Endothelial cell of umbilical vein (primary cell): ENCODE results near the gene AQP2. TPM values are rescaled to one million over a fixed set of nuclear protein-coding genes. Genes with fewer than 3 reads are reported as not detected.

ENCODE experiments used
- BruUV-seq: library from RNA; stranded (reverse); fragments of 400-500 nt; replicated peaks from 2 replicates; lab custom pipeline; 2021; lab: Mats Ljungman, UMichigan
- CTCF ChIA-PET: fragments of 300-600, 350-600 bp; sonication (Branson Sonifier 250); formaldehyde crosslinking; loops from one replicate; lab custom pipeline; 2021; ENCODE audit warnings: antibody characterized with exemption, inconsistent platforms; lab: Charles Lee
- POLR2A ChIA-PET: fragments of 300-600, 350-600 bp; sonication (Branson Sonifier 250); formaldehyde crosslinking; loops from one replicate; lab custom pipeline; 2021; ENCODE audit warnings: antibody characterized with exemption, inconsistent platforms; lab: Charles Lee
- DNase-seq: peaks from one replicate; pipeline ENCODE4 v3.0.0-alpha.2; 2011; ENCODE audit warnings: low read depth, low spot score
- FAIRE-seq: peaks from 2 replicates; lab custom pipeline; 2011; peaks lifted over from hg19 to GRCh38; lab: Jason Lieb, UNC
- H2AFZ ChIP-seq: 2 replicates; pipeline ENCODE4 v1.6.0; 2012; ENCODE audit warnings: low read depth, low read length, control low read depth, inconsistent platforms
- H3K27ac ChIP-seq: 2 replicates; pipeline ENCODE4 v1.5.1; 2011; ENCODE audit warnings: low read depth, mild to moderate bottlenecking, control low read depth, low read length, moderate library complexity; ENCODE audit not compliant: insufficient read depth
- H3K27me3 ChIP-seq, 2 experiments: 2 replicates each; pipeline versions ENCODE4 v1.6.0 to v1.6.1; 2011; ENCODE audit warnings: low read length in 2 of 2, mixed read lengths in 1 of 2; ENCODE audit not compliant: control insufficient read depth in 2 of 2, insufficient read depth in 2 of 2
- H3K36me3 ChIP-seq, 2 experiments: 2 replicates in 1 of 2; 3 replicates in 1 of 2; pipeline ENCODE4 v1.5.1; 2011; ENCODE audit warnings: low read length in 2 of 2, mild to moderate bottlenecking in 1 of 2, moderate library complexity in 1 of 2; ENCODE audit not compliant: control insufficient read depth in 2 of 2, insufficient read depth in 2 of 2; ENCODE audit errors: extremely low read depth in 1 of 2
- H3K4me1 ChIP-seq: 3 replicates; pipeline ENCODE4 v1.5.1; 2011; ENCODE audit warnings: mild to moderate bottlenecking, low read length; ENCODE audit not compliant: control insufficient read depth, insufficient read depth; ENCODE audit errors: extremely low read depth
- H3K4me2 ChIP-seq: 2 replicates; pipeline ENCODE4 v1.6.1; 2011; ENCODE audit warnings: low read length, control low read depth, mixed read lengths; ENCODE audit not compliant: insufficient read depth
- H3K4me3 ChIP-seq, 3 experiments: fragments of 200-600 bp in 1 of 3; sonication (generic), shearing (Covaris generic) in 1 of 3; replicated peaks in 1 of 3; 2 replicates each; pipeline ENCODE4 v1.5.1; 2011 to 2016; ENCODE audit warnings: control low read depth in 3 of 3, low read length in 3 of 3, mild to moderate bottlenecking in 2 of 3, inconsistent platforms in 1 of 3, low read depth in 1 of 3, moderate library complexity in 1 of 3; ENCODE audit not compliant: insufficient read depth in 1 of 3
- H3K79me2 ChIP-seq: 2 replicates; pipeline ENCODE4 v1.6.0; 2012; ENCODE audit warnings: low read length, inconsistent platforms; ENCODE audit not compliant: control insufficient read depth, insufficient read depth
- H3K9ac ChIP-seq: replicated peaks from 2 replicates; pipeline ENCODE3; 2011; ENCODE audit warnings: low read length, control low read depth; ENCODE audit not compliant: insufficient read depth; ENCODE audit errors: extremely low read depth
- H3K9me1 ChIP-seq: replicated peaks from 3 replicates; pipeline ENCODE4 v1.6.0; 2011; ENCODE audit warnings: mild to moderate bottlenecking, low read length; ENCODE audit not compliant: control insufficient read depth, insufficient read depth; ENCODE audit errors: extremely low read depth
- H3K9me3 ChIP-seq: replicated peaks from 2 replicates; pipeline ENCODE4 v1.5.1; 2012; ENCODE audit warnings: low read length, inconsistent platforms; ENCODE audit not compliant: control insufficient read depth, insufficient read depth
- H4K20me1 ChIP-seq: replicated peaks from 2 replicates; pipeline ENCODE3; 2011; ENCODE audit warnings: mild to moderate bottlenecking, low read length; ENCODE audit not compliant: control insufficient read depth, insufficient read depth; ENCODE audit errors: extremely low read depth
- EZH2 ChIP-seq: IDR thresholded peaks from 2 replicates; pipeline ENCODE4 v1.6.1; 2012; ENCODE audit warnings: borderline replicate concordance, low read depth, mild to moderate bottlenecking, moderate library complexity, low read length, inconsistent platforms; ENCODE audit not compliant: severe bottlenecking
- FOS ChIP-seq: IDR thresholded peaks from 2 replicates; pipeline ENCODE4 v1.6.1; 2011; ENCODE audit warnings: mild to moderate bottlenecking, low read length, moderate library complexity, borderline replicate concordance; ENCODE audit not compliant: insufficient read depth
- GATA2 ChIP-seq: IDR thresholded peaks from 2 replicates; pipeline ENCODE4 v1.7.0; 2011; ENCODE audit warnings: low read depth, mild to moderate bottlenecking, moderate library complexity, mixed read lengths, low read length; ENCODE audit not compliant: insufficient read length, insufficient read depth
- JUN ChIP-seq: IDR thresholded peaks from 2 replicates; pipeline ENCODE4 v1.6.1; 2011; ENCODE audit warnings: borderline replicate concordance, low read depth; ENCODE audit not compliant: insufficient read length, insufficient read depth
- MYC ChIP-seq: IDR thresholded peaks from one replicate; pipeline ENCODE4 v1.6.1; 2011; ENCODE audit warnings: mild to moderate bottlenecking, low read depth, low read length
- POLR2A ChIP-seq: IDR thresholded peaks from 2 replicates; pipeline ENCODE4 v1.6.1; 2012; ENCODE audit warnings: low read depth, mild to moderate bottlenecking, control low read depth, low read length
- POLR2AphosphoS5 ChIP-seq: IDR thresholded peaks from 2 replicates; pipeline ENCODE4 v1.6.1; 2012; ENCODE audit warnings: low read depth, mild to moderate bottlenecking, control low read depth, low read length, moderate library complexity; ENCODE audit not compliant: insufficient read depth
- dilution Hi-C: fragments of 300-500 bp; cut with MboI; formaldehyde crosslinking; loops from one replicate; pipeline ENCODE4 v1.15.0; 2019; ENCODE audit warnings: low sequenced_read_pairs; ENCODE audit not compliant: extremely low pct_ligation_motif_present
- intact Hi-C: fragments of 100-400 bp; cut with micrococcal nuclease; formaldehyde crosslinking; loops from one replicate; pipeline ENCODE4 v1.10.0; 2022
- polyA plus RNA-seq, 4 experiments: library from polyadenylated mRNA; depleted of rRNA in 3 of 4; stranded (reverse) in 3 of 4; unstranded in 1 of 4; fragments of >200 nt; gene quantifications; 2 replicates each; pipeline versions ENCODE4 v1.2.1 to v1.2.3, GENCODE V29; 2011 to 2012; ENCODE audit warnings: missing spikeins in 1 of 4
- total RNA-seq: library from RNA; stranded (reverse); gene quantifications from 2 replicates; pipeline ENCODE4 v1.2.3, GENCODE V29; 2021
- TF ChIP-seq, protein P1 (sequence below), 2 donors: IDR thresholded peaks; 1 replicate in 1 of 2; 2 replicates in 1 of 2; pipeline ENCODE4 v1.5.1; 2011; ENCODE audit warnings: low read length in 2 of 2, mild to moderate bottlenecking in 2 of 2, moderate library complexity in 2 of 2, control low read depth in 1 of 2, inconsistent platforms in 1 of 2, low read depth in 1 of 2; ENCODE audit not compliant: insufficient read depth in 1 of 2; ENCODE audit errors: extremely low read depth in 1 of 2
- TF ChIP-seq, protein P2 (sequence below): IDR thresholded peaks from 2 replicates; pipeline ENCODE4 v1.6.1; 2011; ENCODE audit not compliant: insufficient read depth, insufficient read length

AQP2 gene
- total and polyA plus RNA-seq, 2 donors (not counting 3 experiments of a cell fraction or from before 2014, with no cell fraction given) = not detected

DNA sequence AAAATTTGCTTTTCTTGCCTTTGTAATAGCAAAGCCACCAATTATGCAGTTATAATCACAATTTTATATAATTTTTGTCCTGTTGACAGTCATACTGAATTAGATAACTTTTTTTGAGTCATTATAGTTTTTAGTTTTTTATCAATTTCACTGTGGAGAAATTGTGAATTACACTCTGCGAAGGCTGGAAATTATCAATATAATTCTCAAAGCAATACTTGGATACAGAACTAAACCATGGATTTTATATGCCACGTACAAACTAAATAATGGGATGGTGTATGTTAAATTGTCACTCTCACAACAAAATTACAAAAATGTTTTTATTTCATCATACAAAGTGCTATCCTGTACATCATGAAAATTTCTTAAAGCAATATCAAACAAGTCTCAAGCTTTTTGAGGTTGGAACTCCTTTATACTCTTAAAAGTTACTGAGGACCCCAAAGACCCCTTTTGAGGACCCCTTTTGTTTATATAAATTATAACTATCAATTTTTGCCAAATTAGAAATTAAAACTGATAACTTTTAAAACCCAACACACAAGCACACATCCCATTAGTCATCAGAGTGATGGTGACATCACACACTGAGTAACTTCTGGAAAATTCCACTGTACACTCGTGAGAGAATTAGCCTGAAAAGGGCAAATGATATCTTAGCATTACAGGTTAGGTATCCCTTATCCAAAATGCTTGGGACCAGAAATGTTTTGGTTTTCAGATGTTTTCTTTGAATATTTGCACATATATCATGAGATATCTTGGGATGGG lies 19.8 kb upstream of the AQP2 start:
- H3K36me3 ChIP-seq = no peaks in the 10 kb centered on the region
- DNase-seq (peak; percentile 53), FAIRE-seq (peak; percentile 85)
- H3K9me1 ChIP-seq = no peaks in the 10 kb centered on the region
- no peaks in the 10 kb centered on the region for H3K27me3 ChIP-seq
- no peaks in the 10 kb centered on the region for H4K20me1 ChIP-seq
- dilution Hi-C loops = no loop called here
- H3K4me1 ChIP-seq = no peaks in the 10 kb centered on the region
- H2AFZ ChIP-seq = no peak overlapping the region
- H3K79me2 ChIP-seq = no peaks in the 10 kb centered on the region
- no peak overlapping the region for H3K27ac ChIP-seq
- BruUV-seq = no TSS peak
- intact Hi-C loops = no loop called here
- ChIA-PET CTCF (interaction anchor here (0.8 to 1.6 kb wide), 5 partner anchors 11 to 63 kb away, joined by 3 to 4 read pairs (median 3); no protein-coding TSS in a partner anchor), POLR2A (interaction anchor here (0.6 kb wide), 1 partner anchor 23 kb away, joined by 9 read pairs; no protein-coding TSS in a partner anchor)
- no peak for TF ChIP-seq MYC
- TF ChIP-seq POLR2A = no peak
- TF ChIP-seq JUN = peak; percentile 58
- TF ChIP-seq FOS = peak; percentile 65
- no peak for TF ChIP-seq POLR2AphosphoS5
- no peak overlapping the region for H3K4me2 ChIP-seq
- H3K4me3 ChIP-seq = no peak overlapping the region
- no peak overlapping the region for H3K9ac ChIP-seq
- no peaks in the 10 kb centered on the region for H3K9me3 ChIP-seq

DNA sequence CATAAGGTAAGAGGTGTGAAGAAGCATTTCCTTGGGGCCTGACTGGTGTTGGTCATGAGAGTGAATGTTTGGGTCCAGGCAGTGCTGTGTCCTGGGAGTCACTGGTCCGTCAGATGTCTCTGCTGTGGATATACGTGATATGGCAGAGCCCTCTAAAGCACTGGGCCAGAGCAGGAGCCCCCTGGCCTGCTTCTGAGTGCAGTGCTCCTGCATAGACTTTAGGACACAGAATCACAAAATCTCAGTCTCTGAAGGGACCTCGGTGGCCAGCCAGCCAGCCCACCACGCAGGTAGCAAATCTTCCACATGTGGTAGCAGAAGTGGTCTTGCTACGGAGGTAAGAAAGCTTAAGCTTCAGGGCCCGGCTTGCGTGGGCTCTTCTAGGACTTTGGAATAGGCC lies 18.5 kb upstream of the AQP2 start:
- H3K4me2 ChIP-seq = no peak overlapping the region
- no peaks in the 10 kb centered on the region for H4K20me1 ChIP-seq
- H3K79me2 ChIP-seq = no peaks in the 10 kb centered on the region
- BruUV-seq = no TSS peak
- POLR2A ChIA-PET = no interaction called here
- H3K27me3 ChIP-seq = no peaks in the 10 kb centered on the region
- no peak overlapping the region for H3K4me3 ChIP-seq
- H3K36me3 ChIP-seq = no peaks in the 10 kb centered on the region
- no peaks in the 10 kb centered on the region for H3K9me1 ChIP-seq
- no peak overlapping the region for H3K9ac ChIP-seq
- DNase-seq (no peak), FAIRE-seq (no peak)
- CTCF ChIA-PET = interaction anchor here (0.6 to 3.2 kb wide), 3 partner anchors 9 to 50 kb away, joined by 3 to 19 read pairs (median 3); no protein-coding TSS in a partner anchor
- intact Hi-C loops (no loop called here), dilution Hi-C loops (no loop called here)
- no peaks in the 10 kb centered on the region for H3K4me1 ChIP-seq
- no peaks in the 10 kb centered on the region for H3K9me3 ChIP-seq
- H3K27ac ChIP-seq = no peak overlapping the region
- H2AFZ ChIP-seq = no peak overlapping the region
- TF ChIP-seq GATA2 = no peak
- no peak for TF ChIP-seq JUN
- TF ChIP-seq POLR2AphosphoS5 = no peak
- TF ChIP-seq, protein P1, sequence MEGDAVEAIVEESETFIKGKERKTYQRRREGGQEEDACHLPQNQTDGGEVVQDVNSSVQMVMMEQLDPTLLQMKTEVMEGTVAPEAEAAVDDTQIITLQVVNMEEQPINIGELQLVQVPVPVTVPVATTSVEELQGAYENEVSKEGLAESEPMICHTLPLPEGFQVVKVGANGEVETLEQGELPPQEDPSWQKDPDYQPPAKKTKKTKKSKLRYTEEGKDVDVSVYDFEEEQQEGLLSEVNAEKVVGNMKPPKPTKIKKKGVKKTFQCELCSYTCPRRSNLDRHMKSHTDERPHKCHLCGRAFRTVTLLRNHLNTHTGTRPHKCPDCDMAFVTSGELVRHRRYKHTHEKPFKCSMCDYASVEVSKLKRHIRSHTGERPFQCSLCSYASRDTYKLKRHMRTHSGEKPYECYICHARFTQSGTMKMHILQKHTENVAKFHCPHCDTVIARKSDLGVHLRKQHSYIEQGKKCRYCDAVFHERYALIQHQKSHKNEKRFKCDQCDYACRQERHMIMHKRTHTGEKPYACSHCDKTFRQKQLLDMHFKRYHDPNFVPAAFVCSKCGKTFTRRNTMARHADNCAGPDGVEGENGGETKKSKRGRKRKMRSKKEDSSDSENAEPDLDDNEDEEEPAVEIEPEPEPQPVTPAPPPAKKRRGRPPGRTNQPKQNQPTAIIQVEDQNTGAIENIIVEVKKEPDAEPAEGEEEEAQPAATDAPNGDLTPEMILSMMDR (IDR thresholded peaks at IDR 0.05; ENCODE audit: extremely low read depth in 1 of 2, insufficient read depth in 1 of 2, low read depth in 1 of 2, low read length in 2 of 2) = no peak
- no peak for TF ChIP-seq FOS
- TF ChIP-seq MYC = no peak
- TF ChIP-seq, protein P2, sequence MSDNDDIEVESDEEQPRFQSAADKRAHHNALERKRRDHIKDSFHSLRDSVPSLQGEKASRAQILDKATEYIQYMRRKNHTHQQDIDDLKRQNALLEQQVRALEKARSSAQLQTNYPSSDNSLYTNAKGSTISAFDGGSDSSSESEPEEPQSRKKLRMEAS = no peak
- TF ChIP-seq POLR2A = no peak
- TF ChIP-seq EZH2 = no peak
